Stimulated activated CD4-positive, alpha-beta T cell treated with anti-CD3 and anti-CD28 coated beads, Interleukin-1b, Interleukin-23, amount 100 ng/mL, for 48 hours (primary cell): ENCODE data around the gene OR2S2.
"Not testable (repeated sequence)": the region's sequence is repeated elsewhere in the genome, so short reads cannot be mapped to it uniquely, and the experiment has no call there.

ENCODE experiments used
- DNase-seq: peaks from one replicate; pipeline ENCODE4 v3.0.0-alpha.2; 2020

The OR2S2 gene

DNA sequence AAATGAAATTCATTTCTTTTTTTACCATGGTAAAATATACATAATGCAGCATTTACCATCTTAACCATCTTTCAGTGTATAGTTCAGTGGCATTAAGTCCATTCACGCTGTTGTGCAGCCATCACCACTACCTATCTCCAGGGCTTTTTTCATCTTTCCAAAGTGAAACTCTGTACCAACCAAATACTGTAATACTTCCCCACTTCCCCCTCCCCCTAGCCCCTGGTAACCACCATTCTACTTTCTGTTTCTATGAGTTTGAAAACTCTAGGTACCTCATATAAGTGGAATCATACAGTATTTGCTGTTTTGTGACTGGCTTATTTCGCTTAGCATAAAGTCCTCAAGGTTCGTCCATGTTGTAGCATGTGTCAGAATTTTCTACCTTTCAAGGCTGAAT, 25.2 kb downstream of the OR2S2 start:
- DNase-seq = no peak

DNA sequence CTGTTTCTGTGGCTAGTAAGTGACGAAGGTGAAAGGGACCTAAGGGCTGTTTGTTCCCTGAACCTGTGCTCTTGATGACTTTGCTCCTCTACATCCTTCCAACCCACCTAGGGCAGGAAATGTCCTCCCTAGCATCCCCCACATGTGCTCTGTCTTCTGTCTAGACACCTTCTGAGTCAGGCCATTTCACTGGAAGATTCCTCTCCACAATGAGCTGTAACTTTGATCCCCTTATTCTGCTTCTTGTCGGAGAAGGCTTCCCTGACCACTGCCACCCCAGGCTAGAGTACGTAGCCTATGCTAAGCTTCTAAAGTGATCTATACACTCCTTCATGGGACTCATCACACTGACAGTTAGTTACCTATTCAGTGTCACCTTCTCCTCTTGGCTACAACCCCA, 27.0 kb downstream of the OR2S2 start:
- DNase-seq = no peak

GRCh38 chr9:35930521-35930920, 27.4 kb downstream of the OR2S2 start:
- DNase-seq = no peak

DNA sequence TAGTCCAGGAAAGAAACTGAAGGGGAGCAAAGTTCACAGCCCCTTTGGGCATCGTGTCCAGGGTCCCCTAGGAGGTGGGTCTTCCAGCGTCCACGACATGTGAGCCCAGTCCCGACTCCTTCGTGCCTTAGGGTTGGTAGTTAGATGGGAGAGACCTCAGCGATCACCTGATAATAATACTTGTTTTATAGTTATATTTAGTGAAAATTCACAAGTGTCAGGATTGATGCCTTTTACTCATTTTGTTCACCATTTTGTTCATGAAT, 28.6 kb downstream of the OR2S2 start:
- DNase-seq = no peak

GRCh38 chr9:35928591-35929452, 29.1 kb downstream of the OR2S2 start:
- DNase-seq = no peak

- peak; percentile 56 for DNase-seq
Observed at GRCh38 chr9:35923927-35924763, 33.8 kb downstream of the OR2S2 start.

- DNase-seq = no peak
Observed at GRCh38 chr9:35923598-35923926, 34.4 kb downstream of the OR2S2 start.

DNA sequence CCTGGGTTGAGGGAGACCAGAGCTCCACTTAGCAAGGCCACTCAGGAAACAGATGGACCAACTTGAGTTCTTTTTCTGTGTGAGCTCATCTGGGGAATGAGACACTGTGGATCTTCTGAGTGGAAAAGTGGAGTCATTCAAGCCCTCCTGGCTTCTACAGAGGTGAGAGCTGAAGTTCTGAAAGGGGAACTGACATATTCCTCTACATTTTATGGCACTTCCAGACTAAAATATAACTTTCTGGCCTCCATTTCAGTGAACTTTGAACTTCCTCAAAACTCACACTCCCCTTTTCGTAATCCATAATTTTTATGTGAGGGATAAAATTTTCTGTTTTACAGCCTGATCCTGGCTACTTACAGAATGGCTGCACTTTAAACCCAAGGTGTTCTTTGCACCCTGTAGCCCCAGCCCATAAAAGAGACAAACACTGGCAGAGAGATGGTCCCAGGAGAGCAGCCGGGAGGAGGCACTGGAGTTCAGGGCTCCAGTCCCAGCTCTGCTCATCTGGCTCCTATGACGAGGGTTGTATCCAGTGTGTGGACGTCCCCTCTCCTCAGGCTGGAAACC, 37.8 kb downstream of the OR2S2 start:
- no peak for DNase-seq

DNA sequence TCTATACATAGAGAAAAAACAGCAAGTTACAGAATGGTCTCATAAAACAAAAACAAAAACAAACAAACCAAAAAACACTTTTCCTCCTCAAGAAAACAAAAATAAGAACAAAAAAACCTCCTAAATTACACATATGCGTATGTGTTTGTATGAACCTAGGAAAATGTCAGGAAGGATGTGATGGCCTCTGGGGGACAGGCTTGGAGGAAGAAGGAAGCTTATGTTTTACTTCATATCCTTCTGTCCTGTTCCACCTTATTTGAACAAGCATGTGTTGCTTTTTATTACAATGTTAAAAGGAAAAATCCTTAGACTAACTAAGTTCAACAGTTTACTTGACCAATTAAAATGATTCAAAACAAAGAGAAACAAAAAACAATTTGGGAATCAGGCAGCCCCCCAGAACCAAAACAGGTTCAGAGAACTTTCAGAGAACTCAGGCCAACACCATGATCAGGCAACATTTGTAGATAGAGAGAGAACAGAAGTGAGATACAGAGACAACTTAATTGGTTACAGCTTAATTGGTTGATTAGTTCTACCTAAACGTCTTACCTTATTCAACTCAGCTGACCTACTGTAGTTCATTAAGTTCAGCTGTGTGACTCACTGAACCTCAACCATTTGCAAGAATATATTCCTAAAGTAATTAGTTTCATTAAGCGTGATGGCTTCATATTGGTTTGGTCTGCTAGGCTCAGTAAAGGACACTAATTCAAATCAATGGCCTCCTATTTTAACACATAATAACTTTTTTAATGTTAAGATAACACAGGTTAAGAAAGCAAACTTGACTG, 38.5 kb downstream of the OR2S2 start:
- no peak for DNase-seq

- no peak for DNase-seq
Observed at GRCh38 chr9:35918780-35919179, 39.2 kb downstream of the OR2S2 start.

DNA sequence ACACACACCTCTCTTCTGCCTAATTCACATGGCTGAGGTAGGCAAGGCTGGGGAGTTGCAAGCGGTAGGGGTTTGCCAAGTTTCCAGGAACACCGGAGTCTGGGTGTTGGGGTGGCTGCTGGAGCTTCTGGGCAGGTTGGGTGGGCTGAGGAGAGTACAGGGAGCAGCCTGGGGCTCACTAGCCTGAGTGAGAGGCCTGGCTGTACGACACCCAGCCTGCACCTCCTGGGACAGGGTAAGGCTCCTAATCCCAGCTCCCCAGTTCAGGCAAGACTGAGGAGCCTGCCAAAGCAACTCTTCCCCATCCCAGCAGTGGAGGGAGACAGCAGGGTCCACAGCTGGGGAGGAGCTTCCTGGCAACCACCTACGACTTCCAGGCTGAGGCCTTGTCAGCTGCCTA, 40.7 kb downstream of the OR2S2 start:
- no peak for DNase-seq

DNA sequence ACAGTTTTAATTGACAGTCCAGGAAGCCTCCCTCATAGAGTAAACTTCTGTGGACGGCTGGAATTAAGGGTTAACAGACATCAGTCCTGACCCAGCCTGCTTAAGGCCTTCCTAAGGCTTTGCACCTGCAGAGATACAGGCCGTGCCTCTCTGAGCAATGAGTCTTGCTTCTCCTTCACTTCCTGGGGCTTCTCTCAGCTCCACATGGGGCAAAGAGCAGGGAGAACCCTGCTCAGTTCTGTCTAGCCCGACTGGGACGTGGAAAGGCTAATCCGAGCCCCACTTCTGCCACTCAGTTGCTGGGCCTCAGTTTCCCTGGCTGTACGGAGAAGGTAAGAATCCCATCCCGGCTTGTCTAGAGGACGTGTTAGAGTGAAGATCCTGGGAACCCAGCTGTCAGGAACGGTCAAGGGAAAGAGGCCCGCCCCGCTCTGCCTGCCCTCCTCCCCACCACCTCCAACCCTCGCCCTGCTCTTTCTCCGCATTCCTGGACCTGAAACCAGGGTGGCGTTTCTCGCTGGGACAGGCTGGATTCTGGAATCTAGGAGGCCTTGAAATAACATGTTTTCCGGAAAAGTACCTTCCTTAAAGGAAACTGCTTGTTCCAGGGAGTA, 42.2 kb downstream of the OR2S2 start:
- DNase-seq = no peak

DNA sequence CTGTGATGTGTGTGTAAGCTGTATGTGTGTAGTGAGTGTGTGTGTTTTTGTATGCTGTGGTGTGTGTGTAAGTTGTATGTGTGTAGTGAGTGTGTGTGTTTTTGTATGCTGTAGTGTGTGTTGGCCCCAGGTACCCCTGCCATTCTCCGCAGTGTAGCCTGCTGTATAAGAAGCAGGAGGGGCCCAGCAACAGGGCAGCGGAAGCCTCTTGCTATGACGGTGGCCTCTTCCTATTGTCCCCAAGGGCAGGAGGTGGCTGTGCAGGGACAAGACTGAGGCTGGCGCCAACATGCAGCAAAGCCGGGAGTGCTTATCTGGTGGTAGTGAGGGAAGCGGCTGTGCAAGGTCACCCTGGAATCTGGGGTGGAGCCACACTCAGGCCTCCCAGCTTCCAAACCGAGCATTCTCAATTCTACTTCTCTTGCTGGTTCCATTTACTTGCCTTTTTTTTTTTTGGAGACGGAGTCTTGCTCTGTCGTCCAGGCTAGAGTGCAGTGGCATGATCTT, 43.6 kb downstream of the OR2S2 start:
- DNase-seq = no peak

- DNase-seq = not testable (repeated sequence)
Observed at GRCh38 chr9:35913429-35913828, 44.5 kb downstream of the OR2S2 start.

DNA sequence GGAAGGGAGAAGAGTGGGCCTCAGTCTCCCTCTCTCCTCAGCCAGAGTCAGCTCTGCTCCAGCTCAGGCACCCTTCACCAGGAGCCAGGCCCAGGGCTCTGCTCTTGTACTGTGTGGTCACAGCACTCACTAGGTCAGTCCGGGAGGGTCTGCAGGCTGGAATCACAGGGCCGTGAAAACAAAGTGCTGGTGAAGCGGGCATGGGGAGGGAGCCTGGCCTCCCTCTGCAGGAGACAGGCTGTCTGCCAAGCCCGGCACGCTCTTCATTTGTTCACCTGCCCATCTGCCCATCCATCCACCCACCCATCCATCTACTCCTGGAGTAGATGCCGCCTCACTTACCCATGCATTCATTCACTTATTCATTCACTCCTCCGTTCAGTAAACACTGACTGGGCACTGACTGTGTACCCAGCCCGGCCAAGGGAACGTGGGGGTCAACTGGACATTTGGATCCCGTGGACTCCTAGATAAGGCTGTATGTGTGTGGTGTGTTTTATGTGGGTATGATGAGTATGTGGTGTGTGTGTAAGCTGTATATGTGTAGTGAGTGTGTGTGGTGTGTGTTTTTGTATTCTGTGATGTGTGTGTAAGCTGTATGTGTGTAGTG, 45.1 kb downstream of the OR2S2 start:
- DNase-seq = no peak

DNA sequence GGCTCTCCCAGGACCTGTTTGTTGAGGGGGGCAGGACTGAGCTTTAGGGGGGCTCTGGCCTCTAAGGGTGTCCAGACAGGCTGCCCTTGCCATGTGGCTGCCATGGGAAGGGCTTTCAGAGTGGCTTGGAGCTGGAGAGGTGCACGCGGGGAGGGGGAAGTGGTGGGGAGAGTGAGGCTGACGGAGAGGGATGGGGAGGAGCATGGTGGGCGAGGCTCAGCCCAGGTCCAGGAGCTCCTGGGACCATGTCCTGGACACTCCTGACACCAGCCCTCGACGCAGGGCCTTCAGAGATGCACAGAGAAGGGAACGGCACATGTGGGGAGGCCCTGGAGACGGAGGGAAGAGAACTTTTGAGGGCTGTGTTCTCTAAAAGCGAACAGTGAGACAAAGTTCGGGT, 46.3 kb downstream of the OR2S2 start:
- DNase-seq = no peak

- peak; percentile 54 for DNase-seq
Observed at GRCh38 chr9:35910613-35911359, 47.2 kb downstream of the OR2S2 start.

DNA sequence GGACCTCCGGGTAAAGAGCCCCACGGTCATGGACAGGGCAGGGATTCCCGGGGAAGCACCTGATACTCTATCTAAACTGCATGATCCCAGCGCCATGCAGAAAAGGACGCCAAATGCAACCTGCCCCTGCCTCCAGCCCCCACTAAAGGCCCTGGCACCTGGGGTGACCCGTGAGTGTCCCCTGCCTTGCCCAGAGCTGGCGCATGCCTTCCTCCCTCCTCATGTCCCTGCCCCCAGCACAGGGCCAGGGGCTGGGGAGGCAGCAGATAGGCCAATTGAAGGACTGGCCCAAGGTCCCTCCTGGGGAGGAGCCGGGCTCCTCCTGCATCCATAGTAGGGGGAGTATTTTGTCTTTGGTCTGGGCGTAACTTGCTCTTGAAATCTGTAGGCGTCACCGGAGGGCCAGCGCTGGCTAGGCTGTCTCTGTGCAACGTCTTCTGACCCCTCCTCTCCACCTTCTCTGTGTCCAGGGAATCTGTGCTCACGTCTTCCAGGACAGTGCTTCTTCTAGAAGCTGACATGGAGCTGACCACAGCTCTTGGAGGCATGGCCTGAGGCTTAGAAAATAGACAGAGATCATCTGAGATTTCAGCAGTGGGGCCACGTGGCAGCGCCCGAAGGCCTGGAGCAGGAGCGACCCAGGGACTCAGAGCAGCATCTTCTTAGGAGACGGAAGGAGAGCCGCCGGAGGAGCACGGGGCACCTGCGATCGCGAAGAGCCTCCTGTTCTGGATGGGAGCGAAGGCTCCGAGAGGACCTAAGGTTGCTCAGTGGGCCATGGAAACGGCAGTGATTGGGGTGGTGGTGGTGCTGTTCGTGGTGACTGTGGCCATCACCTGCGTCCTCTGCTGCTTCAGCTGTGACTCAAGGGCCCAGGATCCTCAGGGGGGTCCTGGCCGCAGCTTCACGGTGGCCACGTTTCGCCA, 48.0 kb downstream of the OR2S2 start:
- no peak for DNase-seq

DNA sequence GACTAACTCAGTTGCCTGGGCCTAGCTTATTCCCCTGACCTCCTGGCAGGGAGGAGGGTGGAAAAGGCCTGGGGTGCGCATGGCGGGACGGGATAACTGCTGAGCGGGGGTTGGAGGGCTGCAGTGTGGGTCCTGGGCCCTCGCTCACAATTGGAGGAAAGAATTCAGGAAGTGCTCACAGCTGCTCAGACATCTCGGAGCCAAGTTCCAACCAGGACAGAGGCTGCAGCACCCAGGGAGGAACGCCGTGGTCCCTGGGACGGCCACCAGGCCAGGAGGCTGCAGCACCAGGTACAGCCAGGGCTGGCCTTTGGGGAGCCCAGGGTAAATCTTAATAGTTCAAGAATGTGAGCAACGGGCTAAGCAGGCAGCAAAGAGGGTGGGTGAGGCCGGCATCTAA, 48.7 kb downstream of the OR2S2 start, which contains the start of gene SPAAR:
SPAAR (plus strand) TSS at position 217 of the 400 bp plus-strand sequence. CDS start 974 bp downstream, outside the sequence.
- no peak for DNase-seq

- DNase-seq = no peak
Observed at GRCh38 chr9:35908504-35909125, 49.3 kb downstream of the OR2S2 start.
